Suppressor macrophage treated with lipopolysaccharide for 4 hours (primary cell): ENCODE data around the gene SLC48A1.

ENCODE experiments used
- DNase-seq: peaks from one replicate; pipeline ENCODE4 v3.0.0-alpha.2; 2020

The SLC48A1 gene

GRCh38 chr12:47778881-47779280, 5.8 kb downstream of the SLC48A1 start:
- no peak for DNase-seq

- peak; percentile 90 for DNase-seq
Measured at GRCh38 chr12:47779301-47779942, 6.4 kb downstream of the SLC48A1 start.

- no peak for DNase-seq
Measured at GRCh38 chr12:47779943-47780504, 7.0 kb downstream of the SLC48A1 start.

GRCh38 chr12:47781479-47782371, 8.7 kb downstream of the SLC48A1 start:
- DNase-seq = no peak

- DNase-seq = no peak
Measured at GRCh38 chr12:47782372-47782770, 9.3 kb downstream of the SLC48A1 start.

- DNase-seq = no peak
Measured at GRCh38 chr12:47783024-47783755, 10.2 kb downstream of the SLC48A1 start.

GRCh38 chr12:47783821-47784819, 11.1 kb downstream of the SLC48A1 start:
- no peak for DNase-seq

GRCh38 chr12:47785036-47785886, 12.2 kb downstream of the SLC48A1 start:
- DNase-seq = no peak

GRCh38 chr12:47785887-47786661, 13.0 kb downstream of the SLC48A1 start:
- no peak for DNase-seq

- DNase-seq = no peak
Measured at GRCh38 chr12:47786662-47787280, 13.7 kb downstream of the SLC48A1 start.

- no peak for DNase-seq
Measured at GRCh38 chr12:47787596-47788319, 14.7 kb downstream of the SLC48A1 start.

GRCh38 chr12:47789141-47789540, 16.1 kb downstream of the SLC48A1 start:
- DNase-seq = no peak

- DNase-seq = no peak
Measured at GRCh38 chr12:47789712-47790489, 16.9 kb downstream of the SLC48A1 start.

- DNase-seq = no peak
Measured at GRCh38 chr12:47790676-47791350, 17.8 kb downstream of the SLC48A1 start.

- DNase-seq = no peak
Measured at GRCh38 chr12:47791351-47791746, 18.3 kb downstream of the SLC48A1 start.

GRCh38 chr12:47791874-47792273, 18.8 kb downstream of the SLC48A1 start:
- no peak for DNase-seq

GRCh38 chr12:47793015-47793681, 20.1 kb downstream of the SLC48A1 start:
- no peak for DNase-seq
